ENCODE results near the gene ANKS6. TPM values are rescaled to one million over a fixed set of nuclear protein-coding genes. Genes with fewer than 3 reads are reported as not detected.

Gene ANKS6
- total RNA-seq, 2 donors from 2014 or later = 41.7 to 55.2 TPM

- Histone ChIP-seq H3K4me1 (ENCODE audit: control insufficient read depth, insufficient read depth, low read length) (no peaks in the 10 kb centered on the region), H3K9ac (ENCODE audit: extremely low read depth, low read length, poor library complexity, severe bottlenecking) (no peak overlapping the region), H3K4me3 (ENCODE audit: low read length) (no peak overlapping the region), H3K9me3 (ENCODE audit: control insufficient read depth, low read length) (no peaks in the 10 kb centered on the region), H3K27me3 (ENCODE audit: control insufficient read depth, insufficient read depth, low read length, poor library complexity, severe bottlenecking) (no peaks in the 10 kb centered on the region), H3K27ac (ENCODE audit: low read depth, low read length) (no peak overlapping the region), H3K36me3 (ENCODE audit: control insufficient read depth, insufficient read depth, low read length) (no peaks in the 10 kb centered on the region)
- TF ChIP-seq CTCF (conservative IDR thresholded peaks at IDR 0.05) = no peak
- no peaks in the 10 kb centered on the region for H3K27me3 Mint-ChIP-seq (ENCODE audit: insufficient read depth)
- H3K4me3 Mint-ChIP-seq = no peak overlapping the region
- DNase-seq = no peak
- H3K36me3 Mint-ChIP-seq (ENCODE audit: low read depth) = peaks cover 34% of the 10 kb centered on the region
- no peaks in the 10 kb centered on the region for H3K9me3 Mint-ChIP-seq
- H3K4me1 Mint-ChIP-seq = no peaks in the 10 kb centered on the region
- 85 to 94% methylated on average over 3 of the region's 3 CpGs for WGBS, 2 experiments (ENCODE audit: insufficient coverage in 1 of 2, insufficient read length in 1 of 2)
- H3K27ac Mint-ChIP-seq = no peak overlapping the region
Observed at GRCh38 chr9:98825414-98825813, 29.1 kb upstream of the ANKS6 start.

GRCh38 chr9:98823666-98824334 lies 27.4 kb upstream of the ANKS6 start:
- Mint-ChIP-seq H3K27ac (no peak overlapping the region), H3K27me3 (ENCODE audit: insufficient read depth) (no peaks in the 10 kb centered on the region), H3K36me3 (ENCODE audit: low read depth) (peaks cover 35% of the 10 kb centered on the region), H3K9me3 (no peaks in the 10 kb centered on the region), H3K4me1 (peaks cover 1% of the 10 kb centered on the region), H3K4me3 (no peak overlapping the region)
- no peak overlapping the region for H3K4me3 ChIP-seq (ENCODE audit: low read length)
- TF ChIP-seq CTCF (conservative IDR thresholded peaks at IDR 0.05) = no peak
- no peaks in the 10 kb centered on the region for H3K4me1 ChIP-seq (ENCODE audit: control insufficient read depth, insufficient read depth, low read length)
- no peaks in the 10 kb centered on the region for H3K27me3 ChIP-seq (ENCODE audit: control insufficient read depth, insufficient read depth, low read length, poor library complexity, severe bottlenecking)
- H3K36me3 ChIP-seq (ENCODE audit: control insufficient read depth, insufficient read depth, low read length) = no peaks in the 10 kb centered on the region
- 92 to 100% methylated on average over 3 of the region's 3 CpGs for WGBS, 2 experiments (ENCODE audit: insufficient coverage in 1 of 2, insufficient read length in 1 of 2)
- no peak for DNase-seq
- H3K9ac ChIP-seq (ENCODE audit: extremely low read depth, low read length, poor library complexity, severe bottlenecking) = no peak overlapping the region
- no peak overlapping the region for H3K27ac ChIP-seq (ENCODE audit: low read depth, low read length)
- peaks cover 2% of the 10 kb centered on the region for H3K9me3 ChIP-seq (ENCODE audit: control insufficient read depth, low read length)

GRCh38 chr9:98822661-98823060 lies 26.3 kb upstream of the ANKS6 start:
- no peak overlapping the region for H3K27ac ChIP-seq (ENCODE audit: low read depth, low read length)
- H3K4me1 ChIP-seq (ENCODE audit: control insufficient read depth, insufficient read depth, low read length) = no peaks in the 10 kb centered on the region
- peaks cover 7% of the 10 kb centered on the region for H3K9me3 ChIP-seq (ENCODE audit: control insufficient read depth, low read length)
- no peak overlapping the region for H3K27ac Mint-ChIP-seq
- H3K4me3 ChIP-seq (ENCODE audit: low read length) = no peak overlapping the region
- H3K36me3 Mint-ChIP-seq (ENCODE audit: low read depth) = peaks cover 37% of the 10 kb centered on the region
- no peak overlapping the region for H3K4me3 Mint-ChIP-seq
- peaks cover 1% of the 10 kb centered on the region for H3K4me1 Mint-ChIP-seq
- H3K36me3 ChIP-seq (ENCODE audit: control insufficient read depth, insufficient read depth, low read length) = no peaks in the 10 kb centered on the region
- DNase-seq = no peak
- 89 to 92% methylated on average over 5 to 6 of the region's 6 CpGs for WGBS, 2 experiments (ENCODE audit: insufficient coverage in 1 of 2, insufficient read length in 1 of 2)
- H3K27me3 ChIP-seq (ENCODE audit: control insufficient read depth, insufficient read depth, low read length, poor library complexity, severe bottlenecking) = no peaks in the 10 kb centered on the region
- no peaks in the 10 kb centered on the region for H3K27me3 Mint-ChIP-seq (ENCODE audit: insufficient read depth)
- TF ChIP-seq CTCF (conservative IDR thresholded peaks at IDR 0.05) = no peak
- no peak overlapping the region for H3K9ac ChIP-seq (ENCODE audit: extremely low read depth, low read length, poor library complexity, severe bottlenecking)
- no peaks in the 10 kb centered on the region for H3K9me3 Mint-ChIP-seq
